ENCODE results near the gene RGMA. TPM values are rescaled to one million over a fixed set of nuclear protein-coding genes. Genes with fewer than 3 reads are reported as not detected.

The RGMA gene
- total RNA-seq, 1 experiment from 2014 or later = 5.5 TPM

DNA sequence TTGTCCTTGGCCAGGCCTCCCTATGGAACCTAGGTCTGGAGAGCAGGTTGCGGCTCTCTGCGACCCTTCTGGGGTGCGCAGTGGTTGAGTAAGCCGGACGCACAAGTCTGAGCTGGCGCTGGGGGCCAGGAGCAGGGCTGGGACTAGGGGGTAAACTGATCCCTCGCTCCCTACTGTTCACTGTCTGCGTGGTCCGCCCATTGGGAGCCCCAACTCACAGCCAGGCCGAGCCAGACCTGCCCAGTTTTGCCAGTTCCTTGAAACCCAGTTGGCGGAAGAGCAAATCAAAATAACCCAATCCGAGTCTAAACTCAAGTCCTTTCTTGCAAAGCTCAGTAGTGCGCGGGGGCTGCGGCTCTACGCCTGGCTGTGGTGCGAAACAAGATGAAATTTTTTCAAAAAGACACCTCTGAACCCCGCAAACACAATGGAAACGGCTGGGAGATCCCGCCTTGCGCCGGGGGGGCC, 17.5 kb downstream of the RGMA start:
- peak overlapping the region; percentile 64; the same call in 1 of the 2 replicates for H3K9ac ChIP-seq (ENCODE audit: low read length)

More for the DNA sequence above, 17.5 kb downstream of the RGMA start:
- H3K4me3 ChIP-seq (replicated peaks in 1 of 2; ENCODE audit: low read depth in 1 of 2, low read length in 2 of 2) = peak overlapping the region; percentile 63 to 79
- ChIA-PET RAD21 (ENCODE audit: low non-redundant PET in 1 of 2, low total read pairs in 2 of 2, uncharacterized antibody in 2 of 2, unreplicated experiment in 2 of 2) (no interaction called here), CTCF (interaction anchor here (2.1 kb wide), 1 partner anchor 16 kb away, joined by 4 read pairs; no protein-coding TSS in a partner anchor), POLR2A (no interaction called here)
- H3K9me2 ChIP-seq (ENCODE audit: insufficient read depth) = no peaks in the 10 kb centered on the region
- H2AFZ ChIP-seq (ENCODE audit: low read depth, low read length, poor library complexity, severe bottlenecking) = no peak overlapping the region
- no peak overlapping the region for H3K27ac ChIP-seq (ENCODE audit: low read depth, low read length)
- BruUV-seq (replicated peaks) = TSS peak; percentile 54
- intact Hi-C loops (cut with micrococcal nuclease) = no loop called here
- no peak for ATAC-seq
- no peaks in the 10 kb centered on the region for H3K27me3 ChIP-seq (ENCODE audit: insufficient read depth, low read length)
- TF ChIP-seq, protein P1, sequence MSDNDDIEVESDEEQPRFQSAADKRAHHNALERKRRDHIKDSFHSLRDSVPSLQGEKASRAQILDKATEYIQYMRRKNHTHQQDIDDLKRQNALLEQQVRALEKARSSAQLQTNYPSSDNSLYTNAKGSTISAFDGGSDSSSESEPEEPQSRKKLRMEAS (IDR thresholded peaks at IDR 0.05) = no peak
- TF ChIP-seq CBX3 (IDR thresholded peaks at IDR 0.05; ENCODE audit: low read depth) = no peak
- TF ChIP-seq POLR2AphosphoS5 (IDR thresholded peaks at IDR 0.05; ENCODE audit: low read depth, low read length) = no peak
- TF ChIP-seq SP1 (IDR thresholded peaks at IDR 0.05; ENCODE audit: low read depth) = no peak
- TF ChIP-seq TCF7L2 (IDR thresholded peaks at IDR 0.05; ENCODE audit: borderline replicate concordance, extremely low read depth, insufficient read depth, insufficient read length) = no peak
- TF ChIP-seq ZNF274 (IDR thresholded peaks at IDR 0.05; ENCODE audit: low read depth, low read length) = no peak
- TF ChIP-seq SIN3A (IDR thresholded peaks at IDR 0.05; ENCODE audit: low read depth) = no peak
- TF ChIP-seq EZH2phosphoT487 (IDR thresholded peaks at IDR 0.05; ENCODE audit: borderline replicate concordance) = no peak
- TF ChIP-seq JUND (IDR thresholded peaks at IDR 0.05) = no peak
- no peak for TF ChIP-seq CEBPB (IDR thresholded peaks at IDR 0.05; ENCODE audit: low read depth)
- TF ChIP-seq, protein P2, sequence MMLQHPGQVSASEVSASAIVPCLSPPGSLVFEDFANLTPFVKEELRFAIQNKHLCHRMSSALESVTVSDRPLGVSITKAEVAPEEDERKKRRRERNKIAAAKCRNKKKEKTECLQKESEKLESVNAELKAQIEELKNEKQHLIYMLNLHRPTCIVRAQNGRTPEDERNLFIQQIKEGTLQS (IDR thresholded peaks at IDR 0.05) = no peak
- TF ChIP-seq, protein P3, sequence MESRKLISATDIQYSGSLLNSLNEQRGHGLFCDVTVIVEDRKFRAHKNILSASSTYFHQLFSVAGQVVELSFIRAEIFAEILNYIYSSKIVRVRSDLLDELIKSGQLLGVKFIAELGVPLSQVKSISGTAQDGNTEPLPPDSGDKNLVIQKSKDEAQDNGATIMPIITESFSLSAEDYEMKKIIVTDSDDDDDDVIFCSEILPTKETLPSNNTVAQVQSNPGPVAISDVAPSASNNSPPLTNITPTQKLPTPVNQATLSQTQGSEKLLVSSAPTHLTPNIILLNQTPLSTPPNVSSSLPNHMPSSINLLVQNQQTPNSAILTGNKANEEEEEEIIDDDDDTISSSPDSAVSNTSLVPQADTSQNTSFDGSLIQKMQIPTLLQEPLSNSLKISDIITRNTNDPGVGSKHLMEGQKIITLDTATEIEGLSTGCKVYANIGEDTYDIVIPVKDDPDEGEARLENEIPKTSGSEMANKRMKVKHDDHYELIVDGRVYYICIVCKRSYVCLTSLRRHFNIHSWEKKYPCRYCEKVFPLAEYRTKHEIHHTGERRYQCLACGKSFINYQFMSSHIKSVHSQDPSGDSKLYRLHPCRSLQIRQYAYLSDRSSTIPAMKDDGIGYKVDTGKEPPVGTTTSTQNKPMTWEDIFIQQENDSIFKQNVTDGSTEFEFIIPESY (IDR thresholded peaks at IDR 0.05; ENCODE audit: extremely low read depth, insufficient replicate concordance, low read length) = no peak
- TF ChIP-seq SRF (IDR thresholded peaks at IDR 0.05; ENCODE audit: low read depth) = no peak
- no peak for TF ChIP-seq FOSL1 (IDR thresholded peaks at IDR 0.05; ENCODE audit: low read depth)
- H3K9me3 ChIP-seq (ENCODE audit: control insufficient read depth in 1 of 2, insufficient read depth in 1 of 2, low read depth in 1 of 2, low read length in 2 of 2) = no peaks in the 10 kb centered on the region
- peaks cover 8 to 21% of the 10 kb centered on the region in 2 experiments for H3K4me1 ChIP-seq (ENCODE audit: control insufficient read depth in 1 of 2, insufficient read depth in 2 of 2, low read length in 2 of 2)
- H3K36me3 ChIP-seq (ENCODE audit: control insufficient read depth in 1 of 2, insufficient read depth in 2 of 2, low read length in 2 of 2) = no peaks in the 10 kb centered on the region
- DNase-seq (ENCODE audit: low read depth, low spot score) = no peak
- no peaks in the 10 kb centered on the region for H3K79me2 ChIP-seq (ENCODE audit: insufficient read depth, low read length)
- H3K4me2 ChIP-seq (ENCODE audit: low read length) = peak overlapping the region; percentile 100
- H4K20me1 ChIP-seq (ENCODE audit: insufficient read depth) = no peaks in the 10 kb centered on the region
